ENCODE measurements around the gene CHSY1.

The CHSY1 gene

DNA sequence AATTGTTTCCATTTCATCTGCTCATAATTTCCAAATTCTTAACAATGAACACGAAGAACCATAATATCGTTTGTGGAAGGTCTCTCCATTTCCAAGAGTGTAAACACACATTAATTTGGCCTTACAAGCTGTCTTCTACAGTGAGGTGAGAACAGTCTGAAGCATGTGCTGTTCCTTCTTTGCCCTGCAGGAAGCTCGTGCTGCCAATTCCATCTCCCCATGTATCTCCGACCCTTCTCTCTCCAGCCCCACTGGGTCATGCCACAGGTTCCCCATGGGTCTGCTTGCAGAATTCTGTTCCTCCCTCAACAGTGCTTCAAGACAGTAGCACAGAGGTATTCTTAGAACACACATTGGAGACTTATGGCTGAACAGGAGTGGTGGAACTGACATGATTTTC is 70.5 kb downstream of the CHSY1 start:
- DNase-seq (no peak), ATAC-seq (no peak)
- Mint-ChIP-seq H3K27ac (peak overlapping the region in 1 of 2 donors; percentile 59), H3K4me3 (peak overlapping the region; percentile 8 to 47), H3K27me3 (no peaks in the 10 kb centered on the region), H3K9me3 (no peaks in the 10 kb centered on the region), H3K4me1 (peaks cover 84% of the 10 kb centered on the region)

DNA sequence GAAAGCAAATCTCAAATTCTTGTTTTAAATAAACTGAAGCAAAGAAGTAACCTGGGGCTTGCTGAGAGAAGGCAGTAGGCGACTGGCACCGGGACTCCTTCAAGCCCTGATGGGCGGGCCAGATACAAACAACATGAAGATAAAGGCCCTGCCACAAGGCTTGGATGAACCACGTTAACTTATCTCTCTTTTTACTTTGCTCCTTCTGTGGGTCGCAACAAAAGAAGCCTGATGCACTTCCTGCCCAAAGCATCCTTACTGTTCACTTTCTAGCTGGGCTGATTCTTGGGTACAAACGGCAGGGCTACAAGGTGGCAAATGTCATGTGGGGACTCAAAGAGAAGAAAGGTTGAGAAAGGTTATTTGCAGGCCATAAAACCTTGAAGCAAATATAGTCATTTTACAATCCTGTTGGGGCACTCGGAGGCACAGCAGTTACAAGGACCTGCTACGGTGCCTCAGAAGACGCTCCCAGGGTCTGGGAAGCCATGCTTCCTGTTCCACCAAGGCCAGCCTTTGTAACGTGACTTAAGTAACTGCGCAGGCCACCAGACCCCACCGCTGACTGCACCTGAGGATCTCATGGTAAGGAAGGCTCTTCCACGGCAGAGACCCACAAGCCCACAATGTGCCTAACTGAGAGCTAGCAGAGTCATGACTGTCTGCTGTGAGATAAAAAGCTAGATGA is 71.1 kb downstream of the CHSY1 start:
- DNase-seq (no peak), ATAC-seq (peak; percentile 55)
- Mint-ChIP-seq H3K9me3 (no peaks in the 10 kb centered on the region), H3K4me3 (peak overlapping the region; percentile 8 to 47), H3K27ac (peak overlapping the region; percentile 83 to 92), H3K27me3 (no peaks in the 10 kb centered on the region), H3K4me1 (peaks cover 88% of the 10 kb centered on the region)

DNA sequence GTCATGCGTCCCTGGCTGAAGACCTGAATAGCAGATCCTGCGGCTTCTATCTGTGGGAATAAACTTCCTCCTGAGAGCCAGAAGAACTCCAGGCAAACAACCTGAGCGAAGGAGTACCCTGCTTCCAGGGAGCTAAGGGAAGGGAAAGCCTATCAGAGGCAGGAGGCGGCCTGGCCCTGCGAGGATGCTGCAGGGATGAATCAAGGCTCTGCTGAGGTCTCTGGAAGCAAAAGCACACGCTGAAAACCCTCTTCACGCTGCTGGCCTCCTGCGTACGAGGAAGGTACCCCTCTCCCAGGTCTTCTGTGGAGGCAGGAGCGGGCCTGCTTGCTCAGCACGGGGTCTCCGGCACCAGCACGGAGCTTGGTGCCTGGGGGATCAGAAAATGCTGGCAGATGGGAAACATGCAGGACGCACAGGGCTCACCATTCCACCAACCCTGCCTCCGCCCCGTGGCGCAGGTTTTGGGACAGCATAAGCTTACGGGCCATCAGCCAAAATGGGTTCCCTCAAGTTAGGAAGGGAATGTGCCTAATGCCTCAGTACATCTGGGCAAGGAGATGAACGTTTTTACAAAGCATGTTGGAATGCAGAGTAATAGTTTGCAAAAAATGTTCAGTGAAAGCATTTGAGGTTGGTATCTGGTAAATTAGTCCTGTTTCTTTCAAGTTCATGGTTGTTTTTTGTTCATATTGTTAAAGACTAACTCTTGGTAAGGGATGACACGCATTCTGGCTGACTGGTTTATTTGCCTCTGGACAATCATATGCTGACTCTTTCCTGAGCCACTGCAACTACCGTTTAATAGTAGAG is 72.3 kb downstream of the CHSY1 start:
- Mint-ChIP-seq H3K4me1 (peaks cover 85% of the 10 kb centered on the region), H3K27ac (no peak overlapping the region), H3K9me3 (no peaks in the 10 kb centered on the region), H3K4me3 (no peak overlapping the region), H3K27me3 (no peaks in the 10 kb centered on the region)
- DNase-seq (no peak), ATAC-seq (no peak)

DNA sequence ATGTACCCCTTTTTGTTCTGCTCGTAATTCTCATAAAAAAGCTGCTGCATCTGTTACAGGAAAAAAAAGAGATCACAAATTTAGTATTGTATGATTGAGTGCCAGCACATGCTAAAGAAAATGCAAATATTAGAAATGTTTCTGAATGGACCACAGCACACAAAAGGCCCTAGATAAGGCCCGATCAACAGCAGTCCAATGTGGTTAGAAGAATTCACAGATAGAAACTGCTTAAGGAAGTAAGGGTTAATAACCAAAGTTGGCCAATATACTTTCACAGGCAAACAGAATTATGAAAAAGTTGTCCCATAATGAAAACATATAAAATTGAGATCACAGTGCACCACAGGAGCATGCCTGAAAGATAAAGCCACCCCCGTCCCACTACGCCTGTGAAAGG is 72.9 kb downstream of the CHSY1 start:
- no peak for ATAC-seq
- H3K9me3 Mint-ChIP-seq, result no peaks in the 10 kb centered on the region
- no peak for DNase-seq
- H3K4me3 Mint-ChIP-seq, result no peak overlapping the region
- no peak overlapping the region for H3K27ac Mint-ChIP-seq
- peaks cover 85% of the 10 kb centered on the region for H3K4me1 Mint-ChIP-seq
- H3K27me3 Mint-ChIP-seq, result no peaks in the 10 kb centered on the region

DNA sequence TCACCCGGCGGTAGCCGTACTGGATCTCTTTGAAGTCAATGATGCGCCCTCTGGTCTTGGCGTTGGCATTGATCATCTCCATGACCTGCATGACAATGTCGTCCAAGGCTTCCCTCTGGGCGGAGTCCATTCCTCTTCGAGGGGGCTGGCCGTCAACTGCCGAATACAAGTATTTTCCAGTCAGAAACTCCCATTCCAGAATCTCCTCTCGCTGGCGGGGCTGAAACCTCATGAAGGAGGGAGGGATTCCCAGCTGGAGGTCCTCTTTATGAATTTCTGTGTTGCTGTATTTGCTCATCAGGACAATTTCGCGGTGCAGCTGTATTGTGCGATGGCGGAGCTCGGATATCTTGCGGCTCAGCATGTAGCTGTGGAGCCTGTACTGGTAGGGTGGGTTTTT is 73.4 kb downstream of the CHSY1 start:
- ATAC-seq, result no peak
- no peak overlapping the region for H3K27ac Mint-ChIP-seq
- no peak for DNase-seq
- no peaks in the 10 kb centered on the region for H3K9me3 Mint-ChIP-seq
- H3K4me1 Mint-ChIP-seq, result peaks cover 85% of the 10 kb centered on the region
- H3K27me3 Mint-ChIP-seq, result no peaks in the 10 kb centered on the region
- no peak overlapping the region for H3K4me3 Mint-ChIP-seq

DNA sequence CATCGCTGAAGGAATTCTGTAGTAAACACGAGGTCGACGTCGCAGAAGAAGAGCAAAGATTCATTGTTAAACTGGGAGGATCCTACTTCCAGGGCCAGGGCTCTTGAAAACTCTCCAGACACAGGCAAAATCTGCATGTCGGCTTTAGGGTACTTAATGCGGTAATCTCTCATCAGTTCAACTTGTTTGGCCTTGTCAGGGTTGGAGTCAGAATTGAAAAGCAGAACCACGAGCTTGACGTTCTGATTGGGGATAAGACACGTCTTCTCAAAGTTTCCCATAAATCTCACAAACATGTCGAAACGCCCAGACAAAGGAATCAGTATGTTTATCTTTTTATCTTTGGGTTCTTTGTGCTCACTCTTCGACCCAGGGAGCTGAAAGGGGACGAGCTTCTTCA is 74.0 kb downstream of the CHSY1 start:
- H3K4me1 Mint-ChIP-seq, result peaks cover 78% of the 10 kb centered on the region

DNA sequence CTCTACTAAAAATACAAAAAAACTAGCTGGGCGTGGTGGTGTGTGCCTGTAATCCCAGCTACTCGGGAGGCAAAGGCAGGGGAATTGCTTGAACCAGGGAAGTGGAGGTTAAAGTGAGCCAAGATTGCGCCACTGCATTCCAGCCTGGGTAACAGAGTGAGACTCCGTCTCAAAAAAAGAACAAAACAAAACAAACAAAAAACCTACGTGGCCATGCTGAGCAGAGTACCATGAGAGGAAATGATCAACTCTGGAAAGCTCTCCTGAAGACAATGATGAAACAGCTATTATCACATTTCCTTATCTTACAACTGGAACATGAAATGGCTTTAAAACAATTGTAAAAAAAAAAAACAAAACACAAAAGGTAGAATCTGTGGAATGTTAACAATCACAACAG is 75.2 kb downstream of the CHSY1 start:
- H3K4me3 Mint-ChIP-seq, result no peak overlapping the region
- DNase-seq (no peak), ATAC-seq (no peak)
- peaks cover 66% of the 10 kb centered on the region for H3K4me1 Mint-ChIP-seq
- H3K27me3 Mint-ChIP-seq, result no peaks in the 10 kb centered on the region
- H3K9me3 Mint-ChIP-seq, result no peaks in the 10 kb centered on the region
- H3K27ac Mint-ChIP-seq, result no peak overlapping the region

More for the DNA sequence above, 74.0 kb downstream of the CHSY1 start:
- DNase-seq (no peak), ATAC-seq (no peak)
- Mint-ChIP-seq H3K27me3 (no peaks in the 10 kb centered on the region), H3K4me3 (no peak overlapping the region), H3K9me3 (no peaks in the 10 kb centered on the region), H3K27ac (no peak overlapping the region)

DNA sequence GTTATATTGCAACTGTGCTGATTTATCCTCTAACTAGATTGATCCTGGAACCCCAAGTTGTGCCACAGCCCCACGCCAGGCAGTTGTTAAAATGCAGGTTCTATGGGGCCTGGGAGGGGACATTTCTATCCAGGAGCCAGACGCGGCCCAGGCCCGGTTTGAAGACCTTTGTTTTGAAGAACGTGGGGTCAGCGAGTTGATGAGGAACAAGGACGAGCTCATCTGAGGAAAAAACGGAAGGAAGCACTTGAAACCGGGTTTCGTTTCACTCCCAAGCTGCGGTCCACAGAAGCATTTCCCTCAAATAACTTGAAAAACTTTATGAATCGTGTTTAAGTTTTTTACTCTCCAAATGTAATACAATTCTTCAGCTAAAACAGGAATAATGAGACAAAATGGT is 76.4 kb downstream of the CHSY1 start:
- H3K4me3 Mint-ChIP-seq, result no peak overlapping the region
- no peak for ATAC-seq
- peaks cover 59% of the 10 kb centered on the region for H3K4me1 Mint-ChIP-seq
- peak overlapping the region in 1 of 2 donors; percentile 42 for H3K27ac Mint-ChIP-seq
- no peaks in the 10 kb centered on the region for H3K27me3 Mint-ChIP-seq
- H3K9me3 Mint-ChIP-seq, result no peaks in the 10 kb centered on the region
- DNase-seq, result no peak

DNA sequence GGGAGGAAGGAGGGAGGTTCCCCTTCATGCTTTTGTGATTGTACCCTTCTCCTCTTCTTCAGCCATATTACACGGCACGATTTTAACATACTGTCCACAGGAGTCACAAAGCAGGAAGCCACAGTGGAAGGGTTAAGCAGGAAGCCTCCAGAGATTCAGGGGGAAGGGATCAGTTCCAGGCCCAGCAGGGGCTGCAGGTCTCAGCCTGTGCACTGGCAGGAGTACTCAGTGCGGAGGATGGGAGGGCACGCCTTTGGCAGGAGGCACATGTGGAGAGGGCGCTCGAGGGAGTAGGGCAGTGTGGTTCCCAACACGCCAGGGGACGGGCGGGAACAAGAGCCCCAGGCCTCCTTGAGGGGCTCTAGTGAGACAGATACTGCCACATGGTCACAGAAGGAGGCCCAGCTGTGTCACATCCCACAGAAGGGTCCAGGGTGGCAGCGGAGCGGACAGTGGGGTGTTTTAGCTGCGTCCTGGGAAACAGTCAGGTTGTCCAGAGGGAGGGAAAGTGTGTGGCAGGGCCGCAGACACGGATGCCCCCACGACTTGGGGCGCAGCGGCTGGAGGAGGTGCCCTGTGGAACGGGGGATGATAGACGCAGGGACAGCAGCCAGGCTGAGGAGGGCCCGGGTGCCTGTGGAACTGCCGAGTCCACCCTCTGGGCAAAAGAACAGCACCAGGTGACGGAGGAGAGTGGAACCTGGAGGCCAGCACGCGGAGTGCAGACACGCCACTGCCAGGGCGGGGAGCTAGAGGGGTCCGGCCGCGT is 77.5 kb downstream of the CHSY1 start:
- no peak for ATAC-seq
- no peaks in the 10 kb centered on the region for H3K9me3 Mint-ChIP-seq
- H3K4me3 Mint-ChIP-seq, result no peak overlapping the region
- H3K4me1 Mint-ChIP-seq, result peaks cover 63% of the 10 kb centered on the region
- H3K27me3 Mint-ChIP-seq, result no peaks in the 10 kb centered on the region
- peak overlapping the region; percentile 30 to 78 for H3K27ac Mint-ChIP-seq
- DNase-seq, result no peak

DNA sequence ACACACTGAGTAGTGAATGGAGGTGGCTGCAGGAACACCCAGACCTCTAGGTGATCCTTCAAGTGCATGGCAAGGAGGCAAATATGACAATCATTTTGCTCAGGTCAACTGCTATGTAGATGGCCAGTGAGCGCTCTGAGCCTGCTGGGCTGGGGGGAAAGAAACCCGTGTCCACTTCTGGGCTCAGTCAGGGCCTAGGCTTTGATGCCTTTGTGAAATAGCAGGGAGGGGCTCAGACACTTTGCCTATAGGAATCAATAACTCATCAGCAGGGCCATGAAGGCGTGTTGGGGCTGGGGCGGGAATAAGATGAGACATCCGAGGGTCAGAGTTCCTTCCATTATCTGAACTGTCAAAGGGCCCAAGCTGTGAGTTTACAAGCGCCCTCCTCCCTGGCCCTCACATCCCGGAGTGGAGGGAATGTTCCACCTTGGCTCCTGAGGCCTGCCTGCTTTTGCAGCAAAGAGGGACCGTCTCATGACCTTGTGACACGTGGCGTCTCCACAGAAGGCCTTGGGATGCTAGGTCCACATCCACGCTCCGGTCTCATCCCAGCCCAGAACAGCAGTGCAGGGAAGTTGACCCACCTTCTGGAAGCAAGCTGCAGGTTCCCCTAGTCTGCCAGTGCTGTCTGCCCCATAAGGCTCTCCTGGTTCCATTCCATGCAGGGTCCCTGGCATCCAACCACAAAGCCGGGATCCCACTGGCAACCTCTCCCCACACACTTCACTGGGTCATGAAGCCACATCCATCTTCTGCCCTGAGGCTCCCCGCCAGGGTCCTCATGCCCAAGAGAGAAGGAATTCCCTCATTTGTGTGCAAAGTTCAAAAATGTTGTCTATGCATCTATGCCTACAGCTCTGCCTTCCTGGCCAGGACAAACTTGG is 78.4 kb downstream of the CHSY1 start:
- peak overlapping the region; percentile 21 to 82 for H3K27ac Mint-ChIP-seq
- H3K4me1 Mint-ChIP-seq, result peaks cover 67% of the 10 kb centered on the region
- no peaks in the 10 kb centered on the region for H3K9me3 Mint-ChIP-seq

DNA sequence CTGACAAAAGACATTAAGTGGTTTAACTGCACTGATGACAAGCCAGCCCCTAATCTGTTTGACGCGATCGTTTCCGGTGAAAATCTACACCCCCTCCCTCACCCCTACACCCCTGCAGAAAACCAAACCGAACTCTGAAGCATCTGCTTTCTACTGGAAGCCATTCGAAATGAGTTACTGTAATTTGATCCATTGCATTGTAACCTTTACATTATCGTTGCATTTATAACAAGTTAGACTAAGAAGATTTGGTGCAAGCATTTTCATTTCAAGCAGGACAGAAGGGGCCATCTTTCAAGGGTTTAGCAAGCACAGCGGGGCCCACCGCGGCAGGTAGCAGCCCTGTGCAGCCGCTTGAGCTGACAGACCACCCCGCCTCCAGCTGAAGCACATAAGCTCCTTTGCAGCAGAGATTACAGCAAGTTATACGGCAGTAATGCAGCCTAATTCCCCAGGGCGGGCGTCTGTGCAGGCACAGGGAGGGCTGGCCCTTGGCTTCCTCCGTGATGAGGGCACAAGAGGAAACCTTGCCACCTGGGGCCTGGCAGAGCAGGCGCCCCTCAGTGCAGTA is 79.3 kb downstream of the CHSY1 start:
- Mint-ChIP-seq H3K27ac (no peak overlapping the region), H3K9me3 (no peaks in the 10 kb centered on the region), H3K4me3 (no peak overlapping the region), H3K4me1 (peaks cover 67% of the 10 kb centered on the region), H3K27me3 (no peaks in the 10 kb centered on the region)
- ATAC-seq, result no peak
- no peak for DNase-seq

More for the DNA sequence above, 78.4 kb downstream of the CHSY1 start:
- DNase-seq, result no peak
- no peaks in the 10 kb centered on the region for H3K27me3 Mint-ChIP-seq
- no peak for ATAC-seq
- H3K4me3 Mint-ChIP-seq, result no peak overlapping the region

DNA sequence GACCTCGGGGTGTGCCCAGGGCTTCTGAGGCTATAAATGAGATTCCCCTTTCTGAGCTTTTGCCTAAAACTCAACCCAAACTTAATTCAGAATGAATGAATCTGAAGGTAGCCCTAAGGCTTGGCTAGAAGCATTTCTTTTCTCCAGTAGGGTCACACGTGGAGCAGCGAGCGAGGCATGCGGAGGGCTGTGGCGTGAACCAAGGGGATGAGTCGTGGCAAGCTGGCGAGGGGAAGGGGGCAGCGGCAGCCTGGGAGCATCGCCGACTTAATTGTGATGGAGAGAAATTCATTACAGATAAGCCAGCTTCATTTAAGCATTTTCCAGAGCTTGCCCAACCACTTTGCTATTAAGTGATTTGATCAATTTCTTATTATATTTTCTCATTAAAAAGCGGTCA is 79.9 kb downstream of the CHSY1 start:
- peaks cover 70% of the 10 kb centered on the region for H3K4me1 Mint-ChIP-seq
- no peak overlapping the region for H3K27ac Mint-ChIP-seq
- ATAC-seq, result no peak
- H3K4me3 Mint-ChIP-seq, result no peak overlapping the region
- DNase-seq, result no peak
- no peaks in the 10 kb centered on the region for H3K27me3 Mint-ChIP-seq
- peaks cover 0 to 6% of the 10 kb centered on the region in 2 donors for H3K9me3 Mint-ChIP-seq

DNA sequence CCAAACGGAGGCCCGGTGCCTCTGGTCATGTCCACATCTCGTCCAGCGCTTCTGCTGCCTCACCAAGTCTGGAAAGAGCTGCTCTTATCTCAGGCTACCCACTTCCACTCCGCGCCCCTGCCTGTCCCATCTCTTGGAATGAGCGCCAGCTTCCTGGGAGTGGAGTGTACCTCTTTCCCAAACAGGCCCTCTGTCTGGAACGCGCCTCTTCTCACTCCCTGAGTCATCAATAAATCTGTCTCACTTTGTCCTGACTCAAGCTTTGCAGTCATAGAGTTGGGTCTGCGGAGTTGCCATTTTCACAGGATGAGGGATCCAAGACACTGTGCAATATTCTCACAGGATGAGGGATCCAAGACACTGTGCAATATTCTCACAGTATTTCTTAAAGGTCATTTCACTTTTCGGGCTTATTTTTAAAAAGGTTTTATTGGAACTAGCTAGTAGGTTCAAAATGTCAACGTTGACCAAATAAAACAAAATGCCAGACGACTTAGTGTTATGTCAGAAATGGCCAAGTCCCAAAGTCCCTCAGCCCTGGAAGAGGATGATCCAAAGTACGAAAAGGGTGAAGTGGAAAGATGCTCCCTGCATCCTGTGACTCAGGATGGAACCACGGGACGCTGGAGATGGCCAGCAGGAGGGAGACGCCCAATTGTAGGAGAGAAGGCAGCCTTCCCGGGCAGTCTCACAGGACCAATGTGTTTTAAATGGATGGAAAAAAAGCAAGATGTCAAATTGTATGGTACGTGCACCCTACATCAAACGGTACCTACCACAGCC is 81.1 kb downstream of the CHSY1 start:
- Mint-ChIP-seq H3K9me3 (peaks cover 6 to 17% of the 10 kb centered on the region in 2 donors), H3K27ac (peak overlapping the region in 1 of 2 donors; percentile 51), H3K4me3 (no peak overlapping the region), H3K4me1 (peaks cover 59% of the 10 kb centered on the region), H3K27me3 (no peaks in the 10 kb centered on the region)
- no peak for ATAC-seq
- DNase-seq, result no peak

DNA sequence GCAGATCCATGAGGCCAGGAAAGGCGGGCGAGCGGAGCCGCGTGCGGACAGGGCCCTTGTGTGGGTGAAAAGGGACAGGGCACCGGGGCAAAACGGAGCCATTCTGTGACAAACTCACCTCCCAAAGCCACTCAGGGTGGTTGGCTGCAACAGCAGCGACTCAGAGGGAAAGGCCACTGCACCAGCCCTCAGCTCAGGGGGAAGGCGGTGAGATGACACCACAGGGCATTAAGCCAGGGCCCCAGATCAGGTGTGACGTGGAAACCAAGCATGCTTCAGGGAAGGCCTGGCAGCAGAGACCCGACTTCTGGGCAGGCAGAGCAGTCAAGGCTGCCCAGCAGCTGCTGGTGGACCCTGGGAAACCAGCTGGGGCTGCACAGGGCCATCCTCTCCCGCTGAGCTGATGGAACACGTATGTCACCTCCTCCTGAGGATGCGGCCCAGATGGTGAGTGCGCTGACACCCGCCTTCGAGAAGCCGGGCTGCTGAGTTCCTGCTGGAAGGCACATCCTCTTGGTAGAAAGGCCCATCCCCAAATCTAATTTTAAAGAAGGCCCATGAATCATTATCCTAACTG is 82.3 kb downstream of the CHSY1 start:
- no peak for DNase-seq
- Mint-ChIP-seq H3K27ac (peak overlapping the region in 1 of 2 donors; percentile 7), H3K27me3 (no peaks in the 10 kb centered on the region), H3K9me3 (peaks cover 11 to 29% of the 10 kb centered on the region in 2 donors), H3K4me1 (peaks cover 51% of the 10 kb centered on the region), H3K4me3 (no peak overlapping the region)
- ATAC-seq, result no peak
